Tibial artery (tissue), 4 donors: ENCODE measurements around the gene SORCS2.

Source experiments
- DNase-seq, 2 donors: peaks; one replicate each; pipeline ENCODE4 v3.0.0-alpha.2; 2019
- H3K27ac ChIP-seq, 2 donors: fragments of 200-600 bp; sonication (generic) in 1 of 2; 1 replicate in 1 of 2; 2 replicates in 1 of 2; pipeline ENCODE4 v1.5.1; 2018 to 2019; ENCODE audit warnings: mild to moderate bottlenecking in 1 of 2
- H3K27me3 ChIP-seq, 2 donors: fragments of 200-600 bp; sonication (generic) in 1 of 2; one replicate each; pipeline versions ENCODE4 v1.5.1 to v1.6.0; 2016 to 2019
- H3K36me3 ChIP-seq, 3 donors: fragments of 200-600 bp; sonication (generic) in 2 of 3; one replicate each; pipeline ENCODE4 v1.5.1; 2016 to 2019; ENCODE audit warnings: mild to moderate bottlenecking in 2 of 3
- H3K4me1 ChIP-seq, 4 donors: fragments of 200-600 bp; sonication (generic) in 2 of 4; 1 replicate in 3 of 4; 2 replicates in 1 of 4; pipeline ENCODE4 v1.5.1; 2016 to 2019
- H3K4me3 ChIP-seq, 2 donors: fragments of 200-600 bp; sonication (generic) in 1 of 2; 1 replicate in 1 of 2; 2 replicates in 1 of 2; pipeline ENCODE4 v1.5.1; 2018 to 2019; ENCODE audit warnings: mild to moderate bottlenecking in 2 of 2
- H3K9me3 ChIP-seq, 3 donors: fragments of 200-600 bp; sonication (generic) in 1 of 3; one replicate each; pipeline ENCODE4 v1.5.1; 2016 to 2019
- intact Hi-C: fragments of 100-400 bp; cut with DNase I; formaldehyde crosslinking; loops from one replicate; pipeline ENCODE4 v1.15.0; 2023; ENCODE audit warnings: low total_unique reads
- TF ChIP-seq, protein P1 (sequence below), 2 experiments: fragments of 200-600 bp in 1 of 2; fragments of 450-650 bp in 1 of 2; IDR thresholded peaks; one replicate each; pipeline ENCODE4 v1.5.1; 2017 to 2019; ENCODE audit warnings: antibody characterized with exemption in 2 of 2, mild to moderate bottlenecking in 1 of 2, moderate library complexity in 1 of 2

The SORCS2 gene

GRCh38 chr4:7430368-7430964, 238.1 kb downstream of the SORCS2 start:
- TF ChIP-seq, protein P1, sequence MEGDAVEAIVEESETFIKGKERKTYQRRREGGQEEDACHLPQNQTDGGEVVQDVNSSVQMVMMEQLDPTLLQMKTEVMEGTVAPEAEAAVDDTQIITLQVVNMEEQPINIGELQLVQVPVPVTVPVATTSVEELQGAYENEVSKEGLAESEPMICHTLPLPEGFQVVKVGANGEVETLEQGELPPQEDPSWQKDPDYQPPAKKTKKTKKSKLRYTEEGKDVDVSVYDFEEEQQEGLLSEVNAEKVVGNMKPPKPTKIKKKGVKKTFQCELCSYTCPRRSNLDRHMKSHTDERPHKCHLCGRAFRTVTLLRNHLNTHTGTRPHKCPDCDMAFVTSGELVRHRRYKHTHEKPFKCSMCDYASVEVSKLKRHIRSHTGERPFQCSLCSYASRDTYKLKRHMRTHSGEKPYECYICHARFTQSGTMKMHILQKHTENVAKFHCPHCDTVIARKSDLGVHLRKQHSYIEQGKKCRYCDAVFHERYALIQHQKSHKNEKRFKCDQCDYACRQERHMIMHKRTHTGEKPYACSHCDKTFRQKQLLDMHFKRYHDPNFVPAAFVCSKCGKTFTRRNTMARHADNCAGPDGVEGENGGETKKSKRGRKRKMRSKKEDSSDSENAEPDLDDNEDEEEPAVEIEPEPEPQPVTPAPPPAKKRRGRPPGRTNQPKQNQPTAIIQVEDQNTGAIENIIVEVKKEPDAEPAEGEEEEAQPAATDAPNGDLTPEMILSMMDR (IDR thresholded peaks at IDR 0.05) = no peak
- no peaks in the 10 kb centered on the region for H3K36me3 ChIP-seq
- H3K27me3 ChIP-seq = no peaks in the 10 kb centered on the region
- no peak overlapping the region for H3K27ac ChIP-seq
- H3K9me3 ChIP-seq = no peaks in the 10 kb centered on the region
- peak in 1 of 2 donors; percentile 44 for DNase-seq
- H3K4me3 ChIP-seq = no peak overlapping the region
- intact Hi-C loops = no loop called here
- no peaks in the 10 kb centered on the region for H3K4me1 ChIP-seq

DNA sequence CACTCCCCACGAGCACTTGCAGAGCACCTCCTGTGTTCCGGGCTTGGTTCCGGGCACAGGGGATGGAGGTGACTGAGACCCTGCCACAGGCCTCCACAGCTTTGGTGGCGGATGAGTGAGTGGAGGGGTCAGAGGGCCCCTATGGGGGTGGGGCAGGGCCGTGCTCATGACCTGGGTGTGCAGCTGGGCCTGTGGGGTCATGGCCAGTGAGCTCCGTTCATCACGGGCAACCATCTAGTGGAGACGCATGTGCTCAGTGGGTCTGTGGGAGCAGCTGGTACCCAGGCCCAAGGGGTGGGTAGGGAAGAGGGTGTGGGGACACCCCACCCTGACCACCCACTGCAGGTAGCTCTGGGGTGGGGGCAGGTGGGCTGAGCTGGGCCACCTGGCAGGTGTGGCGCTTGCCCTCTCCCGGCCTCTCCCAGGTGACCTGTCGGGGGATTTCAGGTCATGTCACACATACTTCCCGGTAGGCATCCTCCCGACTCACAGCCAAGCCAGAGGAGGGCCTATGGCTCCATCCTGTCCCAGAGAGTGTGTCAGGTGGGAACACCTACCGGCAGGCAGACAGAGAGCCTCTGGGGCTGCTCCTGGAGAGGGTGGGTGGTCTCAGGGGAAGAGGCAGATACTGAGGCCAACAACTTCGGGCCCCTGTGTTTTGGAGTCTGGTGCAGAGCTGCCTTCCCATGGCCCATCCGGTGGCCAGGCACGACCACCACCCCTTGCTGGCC, 238.8 kb downstream of the SORCS2 start:
- no peak overlapping the region for H3K4me3 ChIP-seq
- H3K36me3 ChIP-seq = no peaks in the 10 kb centered on the region
- peak in 1 of 2 donors; percentile 53 for DNase-seq
- H3K27me3 ChIP-seq = no peaks in the 10 kb centered on the region
- TF ChIP-seq, protein P1 (IDR thresholded peaks at IDR 0.05) = no peak
- intact Hi-C loops = no loop called here
- no peaks in the 10 kb centered on the region for H3K4me1 ChIP-seq
- no peaks in the 10 kb centered on the region for H3K9me3 ChIP-seq
- H3K27ac ChIP-seq = no peak overlapping the region

GRCh38 chr4:7431696-7432530, 239.6 kb downstream of the SORCS2 start:
- H3K4me1 ChIP-seq = no peaks in the 10 kb centered on the region
- no peaks in the 10 kb centered on the region for H3K9me3 ChIP-seq
- intact Hi-C loops = no loop called here
- H3K27ac ChIP-seq = no peak overlapping the region
- no peaks in the 10 kb centered on the region for H3K27me3 ChIP-seq
- TF ChIP-seq, protein P1 (IDR thresholded peaks at IDR 0.05) = no peak
- H3K4me3 ChIP-seq = no peak overlapping the region
- no peaks in the 10 kb centered on the region for H3K36me3 ChIP-seq
- DNase-seq = peak in 1 of 2 donors; percentile 53

DNA sequence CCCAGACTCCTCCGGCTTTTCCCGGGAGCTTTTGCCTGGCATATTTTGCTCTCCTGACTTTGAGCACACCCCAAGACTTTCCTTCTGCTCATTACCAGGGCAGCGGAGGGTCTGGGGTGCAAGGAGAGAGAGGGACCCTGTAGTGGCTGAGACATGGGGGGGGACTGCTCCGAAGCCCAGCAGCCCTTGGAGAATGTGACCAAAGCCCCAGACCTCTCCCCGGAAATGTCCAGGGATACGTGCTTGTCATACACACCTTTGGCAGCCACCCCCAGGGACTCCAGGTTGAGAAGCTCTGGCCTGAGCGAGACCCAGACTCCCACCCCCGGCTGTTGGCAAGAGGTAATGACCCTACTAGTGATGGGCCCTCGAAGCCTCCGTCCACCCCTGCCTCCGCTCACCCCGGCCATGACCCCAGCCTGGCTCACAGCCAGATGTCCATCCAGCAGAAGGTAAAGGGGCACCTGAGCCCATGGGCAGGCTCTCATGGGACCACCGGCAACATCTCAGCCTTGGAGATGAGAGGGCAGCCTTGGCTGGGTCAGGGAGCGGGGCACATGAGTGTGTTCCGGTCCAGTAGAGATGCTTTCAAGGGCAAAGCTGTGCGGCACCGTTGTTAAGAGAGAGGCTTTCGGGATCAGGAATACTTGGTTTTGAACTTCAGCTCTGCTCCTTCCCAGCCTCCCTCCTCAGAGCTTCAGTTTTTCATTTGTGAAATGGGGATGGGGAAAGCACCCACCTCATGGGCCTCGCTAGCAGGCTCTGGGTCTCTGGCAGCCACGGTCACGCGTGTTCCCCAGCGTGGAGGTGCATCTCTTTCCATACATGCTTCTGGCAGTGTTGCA, 240.4 kb downstream of the SORCS2 start:
- no peaks in the 10 kb centered on the region for H3K9me3 ChIP-seq
- H3K27ac ChIP-seq = no peak overlapping the region
- intact Hi-C loops = no loop called here
- no peaks in the 10 kb centered on the region for H3K4me1 ChIP-seq
- no peak overlapping the region for H3K4me3 ChIP-seq
- H3K36me3 ChIP-seq = no peaks in the 10 kb centered on the region
- DNase-seq = no peak
- H3K27me3 ChIP-seq = no peaks in the 10 kb centered on the region
- TF ChIP-seq, protein P1 (IDR thresholded peaks at IDR 0.05) = no peak
